Suprapubic skin (tissue), 4 donors: Measurements from ENCODE around the gene CSMD2.

ENCODE experiments used
- EP300 ChIP-seq: sonication (generic); formaldehyde crosslinking; IDR thresholded peaks from one replicate; pipeline ENCODE4 v1.6.1; 2017; ENCODE audit warnings: antibody characterized with exemption
- POLR2AphosphoS5 ChIP-seq, 3 donors: sonication (generic); formaldehyde crosslinking; IDR thresholded peaks; one replicate each; pipeline ENCODE4 v1.6.1; 2017; ENCODE audit warnings: antibody characterized with exemption in 3 of 3
- TF ChIP-seq, protein P1 (sequence below), 2 donors: fragments of 200-600 bp in 1 of 2; fragments of 450-650 bp in 1 of 2; sonication (generic) in 1 of 2; IDR thresholded peaks; one replicate each; pipeline ENCODE4 v1.5.1; 2016 to 2019; ENCODE audit warnings: antibody characterized with exemption in 2 of 2, mild to moderate bottlenecking in 1 of 2, moderate library complexity in 1 of 2

GRCh38 chr1:33482412-33482811 lies 682.6 kb downstream of the CSMD2 start:
- no peak for TF ChIP-seq EP300
- TF ChIP-seq, protein P1, sequence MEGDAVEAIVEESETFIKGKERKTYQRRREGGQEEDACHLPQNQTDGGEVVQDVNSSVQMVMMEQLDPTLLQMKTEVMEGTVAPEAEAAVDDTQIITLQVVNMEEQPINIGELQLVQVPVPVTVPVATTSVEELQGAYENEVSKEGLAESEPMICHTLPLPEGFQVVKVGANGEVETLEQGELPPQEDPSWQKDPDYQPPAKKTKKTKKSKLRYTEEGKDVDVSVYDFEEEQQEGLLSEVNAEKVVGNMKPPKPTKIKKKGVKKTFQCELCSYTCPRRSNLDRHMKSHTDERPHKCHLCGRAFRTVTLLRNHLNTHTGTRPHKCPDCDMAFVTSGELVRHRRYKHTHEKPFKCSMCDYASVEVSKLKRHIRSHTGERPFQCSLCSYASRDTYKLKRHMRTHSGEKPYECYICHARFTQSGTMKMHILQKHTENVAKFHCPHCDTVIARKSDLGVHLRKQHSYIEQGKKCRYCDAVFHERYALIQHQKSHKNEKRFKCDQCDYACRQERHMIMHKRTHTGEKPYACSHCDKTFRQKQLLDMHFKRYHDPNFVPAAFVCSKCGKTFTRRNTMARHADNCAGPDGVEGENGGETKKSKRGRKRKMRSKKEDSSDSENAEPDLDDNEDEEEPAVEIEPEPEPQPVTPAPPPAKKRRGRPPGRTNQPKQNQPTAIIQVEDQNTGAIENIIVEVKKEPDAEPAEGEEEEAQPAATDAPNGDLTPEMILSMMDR (IDR thresholded peaks at IDR 0.05): no peak
- TF ChIP-seq POLR2AphosphoS5 (IDR thresholded peaks at IDR 0.05): no peak
